ENCODE results near the gene SMS.
A peak's percentile ranks its signal among the peaks of the same experiment; 100 is the strongest.

The SMS gene

GRCh38 chrX:21958916-21959315 is 18.4 kb downstream of the SMS start:
- no peaks in the 10 kb centered on the region for H3K9me3 Mint-ChIP-seq
- H3K36me3 Mint-ChIP-seq: peaks cover 2% of the 10 kb centered on the region
- H3K4me3 Mint-ChIP-seq: no peak overlapping the region
- ATAC-seq (ENCODE audit: low read depth) (no peak), DNase-seq (ENCODE audit: low spot score in 2 of 2) (no peak)
- no peaks in the 10 kb centered on the region for H3K27me3 Mint-ChIP-seq
- H3K27ac Mint-ChIP-seq: no peak overlapping the region
- H3K4me1 Mint-ChIP-seq: peaks cover 30% of the 10 kb centered on the region

- DNase-seq (ENCODE audit: low spot score in 2 of 2) (no peak), ATAC-seq (ENCODE audit: low read depth) (peak; percentile 32)
- no peak overlapping the region for H3K27ac Mint-ChIP-seq
- H3K36me3 Mint-ChIP-seq: peaks cover 2% of the 10 kb centered on the region
- peak overlapping the region; percentile 53 for H3K4me3 Mint-ChIP-seq
- H3K9me3 Mint-ChIP-seq: no peaks in the 10 kb centered on the region
- peaks cover 30% of the 10 kb centered on the region for H3K4me1 Mint-ChIP-seq
- no peaks in the 10 kb centered on the region for H3K27me3 Mint-ChIP-seq
These were observed 19.0 kb downstream of the SMS start for GRCh38 chrX:21959362-21960051.

- Mint-ChIP-seq H3K36me3 (peaks cover 2% of the 10 kb centered on the region), H3K27me3 (no peaks in the 10 kb centered on the region), H3K9me3 (no peaks in the 10 kb centered on the region), H3K27ac (peak overlapping the region; percentile 39), H3K4me1 (peaks cover 26% of the 10 kb centered on the region), H3K4me3 (peak overlapping the region; percentile 21)
- DNase-seq (ENCODE audit: low spot score in 2 of 2) (no peak), ATAC-seq (ENCODE audit: low read depth) (peak; percentile 48)
These were observed 20.3 kb downstream of the SMS start for GRCh38 chrX:21960569-21961541.

GRCh38 chrX:21962361-21962760 is 21.9 kb downstream of the SMS start:
- Mint-ChIP-seq H3K9me3 (no peaks in the 10 kb centered on the region), H3K36me3 (peaks cover 6% of the 10 kb centered on the region), H3K27ac (peak overlapping the region; percentile 35), H3K4me1 (peaks cover 26% of the 10 kb centered on the region), H3K27me3 (no peaks in the 10 kb centered on the region), H3K4me3 (no peak overlapping the region)
- DNase-seq (ENCODE audit: low spot score in 2 of 2) (no peak), ATAC-seq (ENCODE audit: low read depth) (no peak)

- no peak overlapping the region for H3K27ac Mint-ChIP-seq
- peaks cover 24% of the 10 kb centered on the region for H3K4me1 Mint-ChIP-seq
- ATAC-seq (ENCODE audit: low read depth) (no peak), DNase-seq (ENCODE audit: low spot score in 2 of 2) (no peak)
- H3K4me3 Mint-ChIP-seq: no peak overlapping the region
- no peaks in the 10 kb centered on the region for H3K9me3 Mint-ChIP-seq
- H3K36me3 Mint-ChIP-seq: peaks cover 8% of the 10 kb centered on the region
- no peaks in the 10 kb centered on the region for H3K27me3 Mint-ChIP-seq
These were observed 22.8 kb downstream of the SMS start for GRCh38 chrX:21963269-21963668.

- H3K36me3 Mint-ChIP-seq: peaks cover 8% of the 10 kb centered on the region
- H3K4me3 Mint-ChIP-seq: no peak overlapping the region
- H3K9me3 Mint-ChIP-seq: no peaks in the 10 kb centered on the region
- ATAC-seq (ENCODE audit: low read depth): no peak
- no peak overlapping the region for H3K27ac Mint-ChIP-seq
- H3K4me1 Mint-ChIP-seq: peaks cover 18% of the 10 kb centered on the region
- DNase-seq (ENCODE audit: low spot score in 2 of 2): no peak
- H3K27me3 Mint-ChIP-seq: no peaks in the 10 kb centered on the region
These were observed 23.4 kb downstream of the SMS start for GRCh38 chrX:21963731-21964405.

- no peak overlapping the region for H3K4me3 Mint-ChIP-seq
- H3K36me3 Mint-ChIP-seq: peaks cover 16% of the 10 kb centered on the region
- DNase-seq (ENCODE audit: low spot score in 2 of 2) (no peak), ATAC-seq (ENCODE audit: low read depth) (no peak)
- H3K27me3 Mint-ChIP-seq: no peaks in the 10 kb centered on the region
- H3K9me3 Mint-ChIP-seq: no peaks in the 10 kb centered on the region
- peaks cover 6% of the 10 kb centered on the region for H3K4me1 Mint-ChIP-seq
- H3K27ac Mint-ChIP-seq: no peak overlapping the region
These were observed 26.4 kb downstream of the SMS start for GRCh38 chrX:21966866-21967265.

GRCh38 chrX:21968333-21968732 is 27.8 kb downstream of the SMS start:
- no peak for ATAC-seq (ENCODE audit: low read depth)
- H3K27ac Mint-ChIP-seq: no peak overlapping the region
- no peak overlapping the region for H3K4me3 Mint-ChIP-seq

GRCh38 chrX:21970326-21970725 is 29.8 kb downstream of the SMS start:
- peak overlapping the region; percentile 35 for H3K27ac Mint-ChIP-seq
- no peak overlapping the region for H3K4me3 Mint-ChIP-seq
- no peaks in the 10 kb centered on the region for H3K27me3 Mint-ChIP-seq

More at GRCh38 chrX:21968333-21968732, 27.8 kb downstream of the SMS start:
- Mint-ChIP-seq H3K27me3 (no peaks in the 10 kb centered on the region), H3K9me3 (no peaks in the 10 kb centered on the region), H3K4me1 (peaks cover 11% of the 10 kb centered on the region), H3K36me3 (peaks cover 20% of the 10 kb centered on the region)
- DNase-seq (ENCODE audit: low spot score in 2 of 2): no peak

GRCh38 chrX:21972046-21972445 is 31.5 kb downstream of the SMS start:
- peaks cover 16% of the 10 kb centered on the region for H3K4me1 Mint-ChIP-seq
- ATAC-seq (ENCODE audit: low read depth) (no peak), DNase-seq (ENCODE audit: low spot score in 2 of 2) (no peak)
- H3K27ac Mint-ChIP-seq: peak overlapping the region; percentile 55
- no peak overlapping the region for H3K4me3 Mint-ChIP-seq
- H3K36me3 Mint-ChIP-seq: peaks cover 17% of the 10 kb centered on the region
- H3K9me3 Mint-ChIP-seq: no peaks in the 10 kb centered on the region
- no peaks in the 10 kb centered on the region for H3K27me3 Mint-ChIP-seq

More at GRCh38 chrX:21970326-21970725, 29.8 kb downstream of the SMS start:
- Mint-ChIP-seq H3K36me3 (peaks cover 17% of the 10 kb centered on the region), H3K9me3 (no peaks in the 10 kb centered on the region), H3K4me1 (peaks cover 16% of the 10 kb centered on the region)
- ATAC-seq (ENCODE audit: low read depth): no peak
- no peak for DNase-seq (ENCODE audit: low spot score in 2 of 2)

- DNase-seq (ENCODE audit: low spot score in 2 of 2): no peak
- peak; percentile 75 for ATAC-seq (ENCODE audit: low read depth)
- Mint-ChIP-seq H3K27me3 (no peaks in the 10 kb centered on the region), H3K9me3 (no peaks in the 10 kb centered on the region), H3K4me1 (peaks cover 16% of the 10 kb centered on the region), H3K36me3 (peaks cover 12% of the 10 kb centered on the region), H3K4me3 (peak overlapping the region; percentile 29), H3K27ac (peak overlapping the region; percentile 55)
These were observed 32.2 kb downstream of the SMS start for GRCh38 chrX:21972721-21973120.

- Mint-ChIP-seq H3K36me3 (peaks cover 12% of the 10 kb centered on the region), H3K9me3 (no peaks in the 10 kb centered on the region), H3K4me3 (peak overlapping the region; percentile 75), H3K4me1 (peaks cover 16% of the 10 kb centered on the region), H3K27ac (peak overlapping the region; percentile 93), H3K27me3 (no peaks in the 10 kb centered on the region)
- DNase-seq (ENCODE audit: low spot score in 2 of 2): no peak
- no peak for ATAC-seq (ENCODE audit: low read depth)
These were observed 33.0 kb downstream of the SMS start for GRCh38 chrX:21973321-21974010.

- no peaks in the 10 kb centered on the region for H3K27me3 Mint-ChIP-seq
- peak overlapping the region; percentile 75 for H3K4me3 Mint-ChIP-seq
- no peaks in the 10 kb centered on the region for H3K9me3 Mint-ChIP-seq
- ATAC-seq (ENCODE audit: low read depth): peak; percentile 63
- peaks cover 11% of the 10 kb centered on the region for H3K36me3 Mint-ChIP-seq
- H3K4me1 Mint-ChIP-seq: peaks cover 16% of the 10 kb centered on the region
- no peak for DNase-seq (ENCODE audit: low spot score in 2 of 2)
- H3K27ac Mint-ChIP-seq: peak overlapping the region; percentile 93
These were observed 33.5 kb downstream of the SMS start for GRCh38 chrX:21974011-21974385.

All from memory B cell (primary cell).